Measurements from ENCODE around the gene LGALS9.

DNA sequence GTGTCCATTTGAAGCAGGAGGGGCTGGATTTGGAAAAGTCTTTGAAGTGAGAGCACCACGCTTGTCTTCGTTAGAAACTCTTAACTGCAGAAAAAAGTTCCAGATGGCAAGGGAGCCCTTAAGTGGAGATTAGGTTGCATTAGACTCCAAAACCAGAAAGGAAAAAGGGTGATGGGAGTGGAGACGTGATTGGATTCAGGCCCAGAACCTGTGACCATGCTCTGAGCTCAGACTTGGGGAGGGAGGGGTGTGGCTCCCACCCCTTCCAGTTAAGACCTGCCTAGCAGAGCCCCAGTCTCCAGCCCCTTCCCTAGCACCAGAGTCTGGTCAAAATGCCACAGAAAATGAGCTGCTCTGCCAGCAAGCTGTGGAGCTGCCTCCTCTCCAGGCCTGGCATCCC is 6.4 kb upstream of the LGALS9 start:
- TF ChIP-seq, protein P1, sequence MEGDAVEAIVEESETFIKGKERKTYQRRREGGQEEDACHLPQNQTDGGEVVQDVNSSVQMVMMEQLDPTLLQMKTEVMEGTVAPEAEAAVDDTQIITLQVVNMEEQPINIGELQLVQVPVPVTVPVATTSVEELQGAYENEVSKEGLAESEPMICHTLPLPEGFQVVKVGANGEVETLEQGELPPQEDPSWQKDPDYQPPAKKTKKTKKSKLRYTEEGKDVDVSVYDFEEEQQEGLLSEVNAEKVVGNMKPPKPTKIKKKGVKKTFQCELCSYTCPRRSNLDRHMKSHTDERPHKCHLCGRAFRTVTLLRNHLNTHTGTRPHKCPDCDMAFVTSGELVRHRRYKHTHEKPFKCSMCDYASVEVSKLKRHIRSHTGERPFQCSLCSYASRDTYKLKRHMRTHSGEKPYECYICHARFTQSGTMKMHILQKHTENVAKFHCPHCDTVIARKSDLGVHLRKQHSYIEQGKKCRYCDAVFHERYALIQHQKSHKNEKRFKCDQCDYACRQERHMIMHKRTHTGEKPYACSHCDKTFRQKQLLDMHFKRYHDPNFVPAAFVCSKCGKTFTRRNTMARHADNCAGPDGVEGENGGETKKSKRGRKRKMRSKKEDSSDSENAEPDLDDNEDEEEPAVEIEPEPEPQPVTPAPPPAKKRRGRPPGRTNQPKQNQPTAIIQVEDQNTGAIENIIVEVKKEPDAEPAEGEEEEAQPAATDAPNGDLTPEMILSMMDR (IDR thresholded peaks at IDR 0.05) = no peak
- no peak for TF ChIP-seq EZH2 (IDR thresholded peaks at IDR 0.05)

Measured in neural progenitor cell (in vitro differentiated cells).